Thyroid gland (tissue), 4 donors: Measurements from ENCODE around the gene LHFPL6.

ENCODE experiments used
- CTCF ChIP-seq, 6 experiments: fragments of 200-600 bp in 3 of 6; fragments of 450-650 bp in 3 of 6; sonication (generic) in 3 of 6; IDR thresholded peaks; one replicate each; pipeline ENCODE4 v1.5.1; 2016 to 2019; ENCODE audit warnings: antibody characterized with exemption in 6 of 6, mild to moderate bottlenecking in 2 of 6, inconsistent platforms in 1 of 6, moderate library complexity in 1 of 6
- POLR2A ChIP-seq, 2 donors: fragments of 450-650 bp; IDR thresholded peaks; one replicate each; pipeline ENCODE4 v1.6.1; 2017; ENCODE audit warnings: antibody characterized with exemption in 2 of 2, mild to moderate bottlenecking in 2 of 2, moderate library complexity in 1 of 2

- TF ChIP-seq CTCF (IDR thresholded peaks at IDR 0.05): no peak
- TF ChIP-seq POLR2A (IDR thresholded peaks at IDR 0.05): no peak
These were observed 200.6 kb downstream of the LHFPL6 start for GRCh38 chr13:39402221-39402970.
